LNCaP clone FGC (cell line): ENCODE results near the gene ZNF768.
"Not testable (repeated sequence)": the region's sequence is repeated elsewhere in the genome, so short reads cannot be mapped to it uniquely, and the experiment has no call there.

ENCODE experiments used
- DNase-seq: peaks from one replicate; pipeline ENCODE4 v3.0.0-alpha.2; 2011; ENCODE audit warnings: low read depth
- H3K4me3 ChIP-seq: 2 replicates; pipeline ENCODE4 v1.5.1; 2011; ENCODE audit warnings: mild to moderate bottlenecking, low read depth, low read length, control low read depth
- CTCF ChIP-seq: IDR thresholded peaks from 2 replicates; pipeline ENCODE4 v1.5.1; 2012; ENCODE audit warnings: mild to moderate bottlenecking; ENCODE audit not compliant: control insufficient read depth, insufficient read depth; ENCODE audit errors: extremely low read depth

Gene ZNF768

GRCh38 chr16:30546115-30546514 is 19.7 kb upstream of the ZNF768 start:
- DNase-seq: no peak
- TF ChIP-seq CTCF: no peak
- H3K4me3 ChIP-seq: no peak overlapping the region

GRCh38 chr16:30543067-30543466 is 16.7 kb upstream of the ZNF768 start:
- TF ChIP-seq CTCF: no peak
- no peak for DNase-seq
- H3K4me3 ChIP-seq: no peak overlapping the region

DNA sequence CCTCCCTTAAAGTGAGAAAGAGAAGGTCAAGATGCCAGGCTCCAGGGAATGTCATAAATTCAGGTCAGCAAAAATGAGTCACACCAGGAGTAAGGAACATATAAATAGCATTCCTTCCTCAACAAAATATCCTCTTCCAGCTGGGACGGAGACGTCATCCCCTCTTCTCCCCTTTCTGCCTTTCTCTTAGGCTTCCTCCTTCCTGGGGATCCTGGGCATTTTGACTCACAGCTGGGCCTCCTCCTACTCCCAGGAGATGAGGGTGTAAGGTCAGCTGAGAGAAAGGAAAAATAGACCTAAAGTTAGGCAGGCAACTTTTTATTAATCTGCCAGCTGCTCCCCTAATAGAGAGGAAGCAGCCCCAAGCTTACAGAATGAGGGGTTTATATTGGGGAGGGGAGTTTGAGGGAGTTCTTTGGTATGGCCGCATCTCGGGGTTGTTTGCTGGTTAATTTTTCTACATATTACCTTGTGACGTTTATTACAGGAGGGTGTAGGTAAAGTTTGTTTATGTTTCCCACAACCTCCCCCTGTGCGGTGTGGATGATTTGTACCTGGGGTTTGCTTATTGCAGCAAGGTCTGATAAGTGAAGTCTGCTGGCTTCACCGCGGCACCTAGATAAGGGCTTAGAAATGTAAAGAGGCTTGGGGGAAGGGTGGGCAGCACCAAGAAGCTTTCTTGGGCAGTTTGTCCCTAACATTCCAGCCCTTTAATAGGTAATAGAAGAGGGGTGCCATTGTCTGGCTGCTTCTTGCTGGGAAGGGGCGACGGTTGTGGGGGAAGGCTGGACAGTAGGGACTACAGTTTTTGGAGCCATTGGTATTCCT is 15.3 kb upstream of the ZNF768 start:
- DNase-seq: no peak
- no peak for TF ChIP-seq CTCF
- no peak overlapping the region for H3K4me3 ChIP-seq

- not testable (repeated sequence) for H3K4me3 ChIP-seq, DNase-seq
These were observed 14.6 kb upstream of the ZNF768 start for GRCh38 chr16:30540916-30541464.

GRCh38 chr16:30539986-30540526 is 13.7 kb upstream of the ZNF768 start:
- not testable (repeated sequence) for H3K4me3 ChIP-seq, DNase-seq

- H3K4me3 ChIP-seq: no peak overlapping the region
- TF ChIP-seq CTCF: no peak
- no peak for DNase-seq
These were observed 12.9 kb upstream of the ZNF768 start for GRCh38 chr16:30539000-30539964.

- not testable (repeated sequence) for DNase-seq, H3K4me3 ChIP-seq
These were observed 10.1 kb upstream of the ZNF768 start for GRCh38 chr16:30536391-30537024.

DNA sequence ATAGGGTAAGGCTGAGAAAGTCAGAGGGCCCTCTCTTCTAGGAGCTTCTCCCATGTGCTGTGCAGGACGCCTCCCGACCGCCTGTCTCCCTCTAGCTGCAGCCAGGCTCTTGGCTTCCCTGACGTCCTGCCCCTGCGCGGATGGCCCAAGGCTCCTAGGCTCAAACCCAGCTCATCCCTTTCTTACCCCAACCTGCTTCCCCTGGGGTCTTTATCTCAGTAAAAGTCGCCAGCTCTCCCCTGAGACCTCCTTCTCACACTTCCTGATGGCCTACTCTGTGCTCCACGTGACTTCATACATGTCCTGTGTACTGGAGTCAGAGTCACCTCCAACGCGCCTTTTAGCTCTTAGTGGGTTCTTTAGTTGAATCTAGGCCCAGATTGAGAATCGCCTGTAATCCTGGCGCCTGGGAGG is 9.4 kb upstream of the ZNF768 start:
- peak; percentile 67 for TF ChIP-seq CTCF
- peak overlapping the region; percentile 72 for H3K4me3 ChIP-seq
- DNase-seq: no peak
